Measurements from ENCODE around the gene ITSN2. TPM values are rescaled to one million over a fixed set of nuclear protein-coding genes. Genes with fewer than 3 reads are reported as not detected.

The ITSN2 gene
- total and polyA plus RNA-seq, 2 of the 8 experiments (the other 6 are each of a cell fraction or from before 2014, with no cell fraction given): 9.3 to 17.0 TPM

DNA sequence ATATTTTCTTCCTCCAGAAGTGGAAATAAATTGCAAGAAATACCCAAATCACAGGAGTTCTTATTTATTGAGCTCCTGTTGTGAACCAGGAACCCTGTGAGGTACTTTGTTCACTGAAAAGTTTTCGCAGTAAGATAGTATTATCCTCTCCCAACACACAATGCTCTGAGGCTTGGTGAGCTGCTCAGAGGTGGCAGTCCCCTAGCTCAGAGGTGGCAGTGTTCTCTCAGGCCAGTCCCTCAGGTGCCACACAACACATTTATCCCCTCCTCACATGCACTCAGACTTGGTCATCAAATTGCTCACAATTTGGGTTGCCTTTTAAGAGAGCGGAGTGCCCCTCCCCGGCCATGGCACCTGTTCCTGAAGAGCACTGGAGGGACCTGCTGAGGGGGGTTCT, 159.5 kb downstream of the ITSN2 start (continued):
- TF ChIP-seq RNF2 (IDR thresholded peaks at IDR 0.05; ENCODE audit: borderline replicate concordance, low read depth, low read length, missing control alignments, poor library complexity, severe bottlenecking) (no peak), JUN (IDR thresholded peaks at IDR 0.05; ENCODE audit: low read depth, low read length) (no peak), KDM5A (IDR thresholded peaks at IDR 0.05; ENCODE audit: low read length) (no peak), KDM1A (IDR thresholded peaks at IDR 0.05; ENCODE audit: borderline replicate concordance, low read length) (no peak), RAD21 (IDR thresholded peaks at IDR 0.05 in 1 of 2, conservative IDR thresholded peaks at IDR 0.05 in 1 of 2; ENCODE audit: low read depth in 2 of 2, low read length in 2 of 2) (no peak)
- TF ChIP-seq, protein P1, sequence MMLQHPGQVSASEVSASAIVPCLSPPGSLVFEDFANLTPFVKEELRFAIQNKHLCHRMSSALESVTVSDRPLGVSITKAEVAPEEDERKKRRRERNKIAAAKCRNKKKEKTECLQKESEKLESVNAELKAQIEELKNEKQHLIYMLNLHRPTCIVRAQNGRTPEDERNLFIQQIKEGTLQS (IDR thresholded peaks at IDR 0.05; ENCODE audit: insufficient read depth, low read depth, low read length): no peak

All from H1 (cell line).